Measurements from ENCODE around the gene GPR141. TPM values are rescaled to one million over a fixed set of nuclear protein-coding genes. Genes with fewer than 3 reads are reported as not detected.

GPR141 gene
- total RNA-seq, 2 experiments from 2014 or later: not detected

DNA sequence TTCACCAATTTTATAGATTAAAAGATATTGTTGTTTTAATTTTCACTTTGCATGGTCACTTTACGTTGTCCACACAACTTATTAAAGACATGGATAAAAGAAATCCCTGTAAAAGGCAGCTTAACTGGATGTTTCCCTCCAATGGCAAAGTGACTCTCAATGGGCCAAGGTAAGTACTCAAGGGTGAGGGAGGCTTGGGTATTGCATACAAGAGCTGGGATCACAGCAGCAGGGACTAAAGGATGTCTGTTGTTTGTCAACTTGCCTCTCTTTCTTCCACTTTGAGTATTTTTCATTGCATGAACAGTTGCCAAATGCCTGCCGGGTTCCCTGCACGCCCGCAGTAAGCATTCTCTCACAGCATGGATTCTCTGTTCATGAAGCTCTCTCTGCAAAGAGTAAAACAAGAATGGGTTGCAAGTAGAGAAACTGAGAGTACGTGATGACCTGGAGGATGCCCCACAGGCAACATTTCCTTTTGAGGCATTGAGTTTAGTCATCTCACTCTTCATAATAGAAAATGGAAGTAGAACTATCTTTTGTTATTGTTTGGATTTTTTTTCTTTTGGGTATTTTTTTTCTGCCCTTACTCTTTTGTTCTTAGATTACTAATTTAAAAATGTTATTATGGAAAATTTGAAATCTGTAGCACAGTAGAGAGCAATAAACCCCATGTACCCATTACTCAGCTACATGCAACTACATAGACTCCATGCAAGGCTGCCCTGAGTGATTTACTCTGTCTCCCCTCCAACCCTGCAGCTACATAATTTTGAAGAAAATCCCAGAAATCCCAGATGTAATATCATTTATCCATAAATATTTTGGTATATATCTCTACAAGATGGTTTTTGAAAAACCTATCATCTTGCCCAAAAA lies 26.3 kb downstream of the GPR141 start:
- Histone ChIP-seq H2AFZ (ENCODE audit: low read length) (no peak overlapping the region), H3K4me1 (ENCODE audit: insufficient read depth, low read length, poor library complexity, severe bottlenecking) (no peaks in the 10 kb centered on the region), H3K79me2 (ENCODE audit: insufficient read depth, low read depth, low read length) (no peaks in the 10 kb centered on the region), H3K27ac (ENCODE audit: low read depth, low read length, poor library complexity, severe bottlenecking) (no peak overlapping the region), H3K36me3 (ENCODE audit: insufficient read depth, low read length) (no peaks in the 10 kb centered on the region), H3K9me2 (ENCODE audit: insufficient read depth, low read length) (no peaks in the 10 kb centered on the region), H4K20me1 (ENCODE audit: insufficient read depth, low read length) (no peaks in the 10 kb centered on the region), H3K4me3 (ENCODE audit: low read depth, low read length, poor library complexity, severe bottlenecking) (no peak overlapping the region), H3K9me3 (ENCODE audit: low read length) (no peaks in the 10 kb centered on the region), H3K4me2 (ENCODE audit: low read length) (no peak overlapping the region)
- TF ChIP-seq, protein P1, sequence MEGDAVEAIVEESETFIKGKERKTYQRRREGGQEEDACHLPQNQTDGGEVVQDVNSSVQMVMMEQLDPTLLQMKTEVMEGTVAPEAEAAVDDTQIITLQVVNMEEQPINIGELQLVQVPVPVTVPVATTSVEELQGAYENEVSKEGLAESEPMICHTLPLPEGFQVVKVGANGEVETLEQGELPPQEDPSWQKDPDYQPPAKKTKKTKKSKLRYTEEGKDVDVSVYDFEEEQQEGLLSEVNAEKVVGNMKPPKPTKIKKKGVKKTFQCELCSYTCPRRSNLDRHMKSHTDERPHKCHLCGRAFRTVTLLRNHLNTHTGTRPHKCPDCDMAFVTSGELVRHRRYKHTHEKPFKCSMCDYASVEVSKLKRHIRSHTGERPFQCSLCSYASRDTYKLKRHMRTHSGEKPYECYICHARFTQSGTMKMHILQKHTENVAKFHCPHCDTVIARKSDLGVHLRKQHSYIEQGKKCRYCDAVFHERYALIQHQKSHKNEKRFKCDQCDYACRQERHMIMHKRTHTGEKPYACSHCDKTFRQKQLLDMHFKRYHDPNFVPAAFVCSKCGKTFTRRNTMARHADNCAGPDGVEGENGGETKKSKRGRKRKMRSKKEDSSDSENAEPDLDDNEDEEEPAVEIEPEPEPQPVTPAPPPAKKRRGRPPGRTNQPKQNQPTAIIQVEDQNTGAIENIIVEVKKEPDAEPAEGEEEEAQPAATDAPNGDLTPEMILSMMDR (conservative IDR thresholded peaks at IDR 0.05; ENCODE audit: low read length): no peak
- TF ChIP-seq EZH2phosphoT487 (IDR thresholded peaks at IDR 0.05; ENCODE audit: borderline replicate concordance, low read depth, low read length): no peak
- ChIA-PET CTCF (ENCODE audit: unreplicated experiment) (no interaction called here), POLR2A (no interaction called here)
- BruUV-seq (replicated peaks): no TSS peak
- intact Hi-C loops (cut with micrococcal nuclease; ENCODE audit: unreplicated experiment): no loop called here
- no peak for DNase-seq (ENCODE audit: low spot score)

DNA sequence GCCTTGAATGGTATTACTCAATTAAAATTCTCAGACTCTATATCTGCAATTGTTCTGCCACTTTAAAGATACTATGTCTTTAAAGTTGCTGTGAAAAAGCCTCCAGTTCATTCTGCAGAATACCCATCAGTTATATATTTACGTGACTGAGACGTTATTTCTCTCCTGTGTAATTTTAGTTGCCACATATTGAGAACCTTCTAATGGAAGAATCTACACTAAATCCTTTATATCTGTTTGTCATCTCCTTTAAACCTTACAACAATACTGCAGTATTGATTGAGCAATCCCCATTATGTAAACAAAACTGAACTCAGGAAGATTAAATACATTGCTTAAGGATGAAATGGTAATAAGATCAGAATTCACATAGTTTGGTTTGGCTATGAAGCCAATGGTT lies 30.0 kb downstream of the GPR141 start:
- TF ChIP-seq, protein P1 (conservative IDR thresholded peaks at IDR 0.05; ENCODE audit: low read length): no peak
- TF ChIP-seq EZH2phosphoT487 (IDR thresholded peaks at IDR 0.05; ENCODE audit: borderline replicate concordance, low read depth, low read length): no peak
- intact Hi-C loops (cut with micrococcal nuclease; ENCODE audit: unreplicated experiment): no loop called here
- DNase-seq (ENCODE audit: low spot score): no peak
- no peaks in the 10 kb centered on the region for H3K79me2 ChIP-seq (ENCODE audit: insufficient read depth, low read depth, low read length)
- no peaks in the 10 kb centered on the region for H3K9me3 ChIP-seq (ENCODE audit: low read length)
- H4K20me1 ChIP-seq (ENCODE audit: insufficient read depth, low read length): no peaks in the 10 kb centered on the region
- H3K36me3 ChIP-seq (ENCODE audit: insufficient read depth, low read length): no peaks in the 10 kb centered on the region
- no peak overlapping the region for H2AFZ ChIP-seq (ENCODE audit: low read length)
- CTCF ChIA-PET (ENCODE audit: unreplicated experiment): no interaction called here
- no peaks in the 10 kb centered on the region for H3K4me1 ChIP-seq (ENCODE audit: insufficient read depth, low read length, poor library complexity, severe bottlenecking)
- H3K27ac ChIP-seq (ENCODE audit: low read depth, low read length, poor library complexity, severe bottlenecking): no peak overlapping the region
- POLR2A ChIA-PET: no interaction called here
- BruUV-seq (replicated peaks): no TSS peak
- H3K9me2 ChIP-seq (ENCODE audit: insufficient read depth, low read length): no peaks in the 10 kb centered on the region
- H3K4me3 ChIP-seq (ENCODE audit: low read depth, low read length, poor library complexity, severe bottlenecking): no peak overlapping the region
- H3K4me2 ChIP-seq (ENCODE audit: low read length): no peak overlapping the region

DNA sequence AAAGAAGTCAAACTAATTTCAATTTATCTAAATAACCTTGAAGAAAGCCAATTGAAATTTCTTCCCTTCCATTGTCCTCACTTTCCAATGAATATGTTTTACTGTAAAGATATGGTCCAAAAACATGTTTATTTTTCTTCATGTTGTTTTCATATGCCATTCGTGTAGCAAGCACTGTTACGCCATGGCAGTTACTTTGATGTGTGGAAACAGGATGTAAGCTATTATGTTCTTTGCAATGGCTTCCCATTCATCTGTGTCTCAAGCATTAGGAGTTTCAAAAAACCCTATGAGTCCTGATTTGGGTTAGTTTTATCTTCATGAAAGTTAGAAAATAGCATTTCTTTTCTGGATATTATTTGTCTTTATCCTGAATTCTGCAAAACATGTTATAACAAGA lies 31.0 kb downstream of the GPR141 start:
- no peak overlapping the region for H3K27ac ChIP-seq (ENCODE audit: low read depth, low read length, poor library complexity, severe bottlenecking)
- H3K36me3 ChIP-seq (ENCODE audit: insufficient read depth, low read length): no peaks in the 10 kb centered on the region
- no peak overlapping the region for H3K4me3 ChIP-seq (ENCODE audit: low read depth, low read length, poor library complexity, severe bottlenecking)
- no peak overlapping the region for H2AFZ ChIP-seq (ENCODE audit: low read length)
- H3K4me1 ChIP-seq (ENCODE audit: insufficient read depth, low read length, poor library complexity, severe bottlenecking): no peaks in the 10 kb centered on the region
- CTCF ChIA-PET (ENCODE audit: unreplicated experiment): no interaction called here
- POLR2A ChIA-PET: no interaction called here
- intact Hi-C loops (cut with micrococcal nuclease; ENCODE audit: unreplicated experiment): no loop called here
- H3K4me2 ChIP-seq (ENCODE audit: low read length): no peak overlapping the region
- H3K79me2 ChIP-seq (ENCODE audit: insufficient read depth, low read depth, low read length): no peaks in the 10 kb centered on the region
- no peak for TF ChIP-seq EZH2phosphoT487 (IDR thresholded peaks at IDR 0.05; ENCODE audit: borderline replicate concordance, low read depth, low read length)
- TF ChIP-seq, protein P1 (conservative IDR thresholded peaks at IDR 0.05; ENCODE audit: low read length): no peak
- H3K9me2 ChIP-seq (ENCODE audit: insufficient read depth, low read length): no peaks in the 10 kb centered on the region
- no peak for DNase-seq (ENCODE audit: low spot score)
- no peaks in the 10 kb centered on the region for H3K9me3 ChIP-seq (ENCODE audit: low read length)
- BruUV-seq (replicated peaks): no TSS peak
- H4K20me1 ChIP-seq (ENCODE audit: insufficient read depth, low read length): no peaks in the 10 kb centered on the region
